Heart left ventricle (tissue), 13 donors: ENCODE results near the gene RAB11FIP4.

Experiments
- POLR2A ChIP-seq, 2 donors: fragments of 450-650 bp; IDR thresholded peaks; one replicate each; pipeline ENCODE4 v1.6.1; 2017; ENCODE audit warnings: antibody characterized with exemption in 2 of 2, mild to moderate bottlenecking in 2 of 2, moderate library complexity in 2 of 2
- TF ChIP-seq, protein P1 (sequence below), 12 donors: fragments of 200-600 bp; sonication (generic) in 4 of 12; IDR thresholded peaks; one replicate each; pipeline versions ENCODE4 v1.5.0 to v1.8.0; 2018 to 2022; ENCODE audit warnings: antibody characterized with exemption in 12 of 12, mild to moderate bottlenecking in 5 of 12
- donor health status: ischemic (EF 13 %, LVEDD 7.1; RV severe dilation, severe dysfunction).
- donor health status: DM: no; HTN: yes; CAD: no.
- donor health status: DM: no; HTN: no; CAD: no.
- donor health status: ischemic (EF 25% LVEDD 6.9; RV normal size, moderate dysfunction).
- donor health status: ischemic (EF 25% LVEDD 5.7; RV mildly dilated, moderate dysfunction).
- donor health status: ischemic (EF 35%, LVEDD 5.7; RV mildly dilated, moderate dysfunction).
- donor health status: nonischemic (EF 11% LVEDD 7.7; RV severe dilation, severe dysfunction).
- donor health status: DM: yes; HTN: yes; CAD: no.
- donor health status: PGD.
- donor health status: ischemic (EF 29% LVEDD 5.4; RV normal size, mild dysfunction).
- donor health status: nonischemic (EF 23%, LVEDD 6.1; RV moderate dilation, normal function).

GRCh38 chr17:31523862-31524730 lies 132.6 kb downstream of the RAB11FIP4 start:
- TF ChIP-seq, protein P1, sequence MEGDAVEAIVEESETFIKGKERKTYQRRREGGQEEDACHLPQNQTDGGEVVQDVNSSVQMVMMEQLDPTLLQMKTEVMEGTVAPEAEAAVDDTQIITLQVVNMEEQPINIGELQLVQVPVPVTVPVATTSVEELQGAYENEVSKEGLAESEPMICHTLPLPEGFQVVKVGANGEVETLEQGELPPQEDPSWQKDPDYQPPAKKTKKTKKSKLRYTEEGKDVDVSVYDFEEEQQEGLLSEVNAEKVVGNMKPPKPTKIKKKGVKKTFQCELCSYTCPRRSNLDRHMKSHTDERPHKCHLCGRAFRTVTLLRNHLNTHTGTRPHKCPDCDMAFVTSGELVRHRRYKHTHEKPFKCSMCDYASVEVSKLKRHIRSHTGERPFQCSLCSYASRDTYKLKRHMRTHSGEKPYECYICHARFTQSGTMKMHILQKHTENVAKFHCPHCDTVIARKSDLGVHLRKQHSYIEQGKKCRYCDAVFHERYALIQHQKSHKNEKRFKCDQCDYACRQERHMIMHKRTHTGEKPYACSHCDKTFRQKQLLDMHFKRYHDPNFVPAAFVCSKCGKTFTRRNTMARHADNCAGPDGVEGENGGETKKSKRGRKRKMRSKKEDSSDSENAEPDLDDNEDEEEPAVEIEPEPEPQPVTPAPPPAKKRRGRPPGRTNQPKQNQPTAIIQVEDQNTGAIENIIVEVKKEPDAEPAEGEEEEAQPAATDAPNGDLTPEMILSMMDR (IDR thresholded peaks at IDR 0.05), result no peak
- TF ChIP-seq POLR2A (IDR thresholded peaks at IDR 0.05), result no peak
